ENCODE data around the gene RCN2.
"Not testable (repeated sequence)": the region's sequence is repeated elsewhere in the genome, so short reads cannot be mapped to it uniquely, and the experiment has no call there.

Gene RCN2

DNA sequence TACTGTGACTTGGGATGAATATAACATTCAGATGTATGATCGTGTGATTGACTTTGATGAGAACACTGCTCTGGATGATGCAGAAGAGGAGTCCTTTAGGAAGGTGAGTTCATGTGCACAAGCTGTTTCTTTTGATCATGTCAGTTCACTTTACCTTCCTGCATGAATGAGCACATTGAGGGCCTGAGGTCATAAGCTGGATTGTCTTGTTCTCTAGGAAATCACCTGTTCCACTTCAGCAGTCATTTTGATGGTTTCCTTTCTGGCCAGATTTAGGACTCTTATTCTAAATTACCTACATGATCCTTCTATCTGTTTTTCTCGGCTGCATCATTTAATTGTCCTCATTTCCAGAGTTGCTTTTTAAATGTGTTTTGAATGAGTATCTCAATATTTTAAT lies 4.1 kb downstream of the RCN2 start:
- no peak for DNase-seq

DNA sequence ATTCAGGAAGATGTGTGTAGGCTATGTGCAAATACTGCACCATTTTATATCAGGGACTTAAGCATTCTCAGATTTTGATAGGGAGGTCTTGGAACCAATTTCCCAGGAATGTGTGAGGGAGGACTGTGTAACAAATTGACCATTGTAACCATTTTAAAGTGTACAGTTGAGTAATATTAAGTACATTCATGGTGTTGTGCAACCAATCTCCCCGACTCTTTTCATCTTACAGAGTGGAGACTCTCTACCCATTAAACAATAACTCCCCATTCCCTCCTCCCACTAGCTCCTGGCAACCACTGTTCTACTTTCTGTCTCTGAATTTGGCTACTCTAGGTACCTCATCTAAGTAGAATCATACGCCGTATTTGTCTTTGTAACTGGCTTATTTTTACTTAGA lies 5.1 kb downstream of the RCN2 start:
- DNase-seq = no peak

DNA sequence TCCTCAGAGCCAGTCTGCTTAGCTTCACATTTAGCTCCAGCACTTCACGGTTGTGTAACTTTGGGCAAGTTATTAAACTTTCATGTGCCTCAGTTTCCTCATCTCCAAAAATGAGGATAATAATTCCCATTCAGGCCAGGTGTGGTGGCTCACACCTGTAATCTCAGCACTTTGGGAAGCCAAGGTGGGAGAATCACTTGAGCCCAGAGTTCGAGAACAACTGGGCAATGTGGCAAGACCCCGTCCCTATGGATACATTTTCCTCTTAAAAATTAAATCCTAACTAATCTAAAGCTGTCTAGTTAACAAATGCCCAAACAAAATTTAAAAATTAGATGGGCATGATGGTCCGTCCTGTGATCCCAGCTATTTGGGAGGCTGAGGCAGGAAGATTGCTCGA lies 7.2 kb downstream of the RCN2 start:
- DNase-seq = no peak

DNA sequence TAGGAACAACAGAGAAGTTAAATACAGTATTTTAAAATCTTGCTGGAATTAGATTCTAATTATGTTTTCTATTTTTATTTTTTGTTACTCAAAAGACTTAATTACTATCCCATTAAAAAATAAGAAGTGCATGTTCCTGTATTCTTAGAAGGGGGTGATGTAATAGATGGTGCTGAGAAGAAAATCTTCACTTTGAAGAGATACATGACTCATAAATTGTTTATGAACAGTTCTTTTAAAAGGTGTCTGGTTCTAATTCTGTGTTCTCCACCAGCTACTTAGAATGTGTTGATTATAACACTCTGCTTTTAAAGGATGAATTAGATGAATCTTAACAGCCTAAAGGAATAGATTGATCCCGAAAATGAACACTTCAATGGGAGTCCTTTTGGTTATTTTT lies 8.2 kb downstream of the RCN2 start:
- DNase-seq = no peak

DNA sequence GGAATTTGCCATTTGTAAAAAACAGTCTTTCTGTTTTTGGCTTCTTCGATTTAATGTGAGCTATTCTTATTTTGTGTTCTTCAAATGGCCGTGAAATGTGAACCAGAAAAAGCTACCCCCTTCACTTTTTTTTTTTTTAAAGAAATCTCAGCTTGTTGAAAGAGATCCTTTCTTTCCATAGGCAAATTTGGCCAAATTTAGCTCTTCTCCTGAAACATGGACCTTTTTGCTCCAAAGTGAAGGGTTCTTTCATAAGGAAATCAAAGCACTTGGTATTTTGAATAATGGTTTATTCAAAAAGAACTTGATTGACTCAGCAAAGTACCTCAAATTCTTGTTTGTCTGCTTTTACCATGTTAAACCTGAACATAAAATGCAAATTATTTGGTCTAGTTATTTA lies 10.1 kb downstream of the RCN2 start:
- DNase-seq = no peak

DNA sequence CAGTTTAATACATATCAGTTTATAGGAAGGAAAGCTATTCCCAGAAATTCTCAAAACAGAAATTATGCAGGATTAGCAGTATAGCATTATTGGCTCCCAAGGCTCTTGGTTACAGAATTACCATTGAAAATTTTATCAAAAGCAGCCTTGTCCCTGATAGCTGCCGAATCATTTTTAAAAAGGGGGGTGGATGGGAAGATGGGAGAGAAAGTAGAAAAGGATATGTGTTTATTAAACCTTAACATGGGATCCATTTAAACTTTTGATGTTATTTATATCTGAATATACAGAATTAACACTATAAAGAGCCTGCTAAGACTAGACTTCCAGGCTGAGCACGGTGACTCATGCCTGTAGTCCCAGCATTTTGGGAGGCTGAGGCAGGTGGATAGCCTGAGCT lies 10.8 kb downstream of the RCN2 start:
- no peak for DNase-seq

DNA sequence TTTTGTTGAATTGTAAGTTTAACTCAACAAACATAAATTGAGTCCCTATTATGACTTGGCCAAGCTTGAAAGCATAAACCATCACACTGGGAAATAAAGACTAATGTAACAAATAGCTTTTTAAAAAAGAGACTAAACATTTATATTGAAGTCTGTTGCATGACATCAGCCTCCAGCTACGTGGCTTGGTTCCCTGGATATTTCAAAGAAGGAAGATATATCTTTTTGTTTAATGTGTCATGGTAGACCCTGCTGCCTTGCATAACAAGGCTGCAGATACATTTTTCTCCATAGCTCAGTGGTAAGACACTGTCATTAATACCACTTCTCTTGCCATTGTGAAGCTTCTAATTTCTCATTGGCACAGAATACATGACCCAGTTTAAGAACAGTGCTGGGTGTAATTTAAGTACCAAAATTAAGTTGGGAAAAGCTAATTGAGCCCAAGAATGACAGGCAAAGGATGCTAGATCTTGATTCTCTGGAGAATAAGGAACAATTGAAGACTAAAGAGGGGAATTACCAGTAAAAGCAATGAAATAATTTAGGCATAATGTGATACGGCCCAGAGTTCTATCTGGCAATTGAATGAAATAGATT lies 14.0 kb downstream of the RCN2 start:
- DNase-seq = no peak

DNA sequence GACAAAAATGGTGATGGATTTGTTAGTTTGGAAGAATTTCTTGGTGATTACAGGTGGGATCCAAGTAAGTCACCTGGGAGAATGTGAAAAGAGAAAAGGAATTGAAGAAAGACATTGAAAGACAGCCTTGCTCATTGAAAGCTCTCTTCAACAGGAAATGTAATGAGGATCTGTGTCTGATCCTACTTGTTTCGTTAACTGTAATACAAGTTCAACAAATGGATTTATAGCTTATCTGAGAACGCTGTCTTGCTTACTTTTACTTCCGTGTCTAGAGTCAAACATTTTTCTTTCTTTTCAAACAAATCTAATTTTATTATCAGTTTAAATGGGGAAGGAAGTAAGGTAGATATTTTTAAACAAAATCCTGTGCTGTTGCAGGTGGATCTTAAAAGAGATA lies 15.9 kb downstream of the RCN2 start:
- no peak for DNase-seq

DNA sequence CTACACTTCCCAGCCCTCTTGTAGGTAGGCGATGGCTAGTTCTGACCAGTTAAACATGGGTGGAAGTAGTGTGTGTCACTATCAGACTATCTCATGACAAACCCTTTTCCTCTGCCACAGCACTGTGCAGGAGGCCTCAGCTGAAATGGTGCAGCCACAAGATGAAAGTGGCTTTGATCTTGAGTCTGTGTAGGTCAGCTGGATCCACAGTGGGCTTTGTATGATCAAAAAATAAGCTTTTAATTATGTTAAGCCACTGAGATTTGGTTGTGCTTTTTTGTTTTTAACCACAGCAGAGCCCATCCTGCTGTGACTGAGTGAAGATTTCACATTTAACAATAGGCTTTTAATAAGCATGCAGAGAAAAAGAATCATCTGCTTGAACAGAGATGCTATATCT lies 19.7 kb downstream of the RCN2 start:
- DNase-seq = no peak

DNA sequence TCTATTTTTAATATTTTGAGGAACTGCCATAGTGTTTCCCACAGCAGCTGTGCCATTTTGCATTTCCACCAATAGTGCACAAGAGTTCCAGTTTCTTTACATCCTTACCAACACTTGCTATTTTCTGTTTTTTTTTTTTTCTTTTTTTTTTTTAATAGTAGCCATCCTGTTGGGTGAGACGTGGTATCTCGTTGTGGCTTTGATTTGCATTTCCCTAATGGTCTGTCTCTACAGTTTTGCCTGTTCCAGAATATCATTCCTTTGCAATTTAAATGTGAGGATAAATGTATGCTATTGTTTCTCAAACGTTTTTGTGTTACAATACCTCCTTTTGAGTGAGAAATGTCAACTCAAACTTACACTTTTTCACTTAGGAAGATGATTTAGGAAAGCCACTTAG lies 22.4 kb downstream of the RCN2 start:
- no peak for DNase-seq

DNA sequence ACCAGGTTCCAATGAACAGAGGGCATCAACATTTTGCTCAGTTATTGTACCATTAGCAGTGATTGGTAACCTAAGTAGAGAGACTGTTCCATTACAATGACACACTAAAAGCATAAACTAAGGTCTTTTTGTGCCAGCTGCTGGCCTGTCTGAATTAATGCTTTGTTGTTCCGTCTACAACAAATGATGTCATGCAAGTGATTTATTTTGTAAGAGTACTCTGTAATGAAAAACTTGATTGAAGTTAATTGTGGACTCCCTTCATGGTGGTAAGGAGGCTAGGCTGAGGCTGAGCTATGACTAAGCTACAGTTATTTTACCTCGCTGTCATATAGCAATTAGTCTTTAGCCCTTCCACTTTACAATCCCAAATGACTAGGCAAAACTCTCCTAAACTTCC lies 23.2 kb downstream of the RCN2 start:
- DNase-seq = no peak

DNA sequence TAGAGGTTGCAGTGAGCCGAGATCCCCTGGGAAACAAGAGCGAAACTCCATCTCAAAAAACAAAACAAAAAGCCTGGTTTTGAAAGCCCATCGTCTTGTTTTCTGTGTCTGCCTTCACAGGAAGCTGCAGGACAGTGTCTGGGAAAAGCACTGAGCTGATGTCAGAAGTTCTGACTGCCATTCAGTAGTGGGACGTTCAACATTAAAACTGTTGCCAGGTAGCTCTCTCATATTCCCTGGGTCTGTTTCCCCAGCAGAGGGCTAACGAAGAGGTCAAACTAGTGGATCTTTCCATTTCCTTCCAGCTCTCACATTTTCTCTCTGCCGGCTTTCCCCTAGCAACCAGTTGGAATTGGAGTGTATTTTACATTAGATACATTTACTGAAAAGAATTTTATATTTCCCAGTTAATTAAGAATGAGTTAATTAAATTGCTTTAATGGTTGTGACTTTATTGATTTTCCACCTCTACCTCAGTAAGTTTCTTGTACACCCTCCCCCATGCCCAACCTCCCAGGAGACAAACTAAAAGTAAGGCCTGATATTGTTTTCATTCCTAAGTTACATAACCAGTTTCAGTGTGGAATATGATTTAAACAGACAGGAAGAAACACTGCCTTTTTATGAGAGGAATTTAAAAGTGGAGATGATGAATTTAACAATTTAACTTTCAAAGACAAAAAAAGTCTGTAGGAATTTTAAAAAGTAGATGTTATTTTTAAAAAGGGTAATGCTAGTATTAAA lies 29.9 kb downstream of the RCN2 start:
- DNase-seq = no peak

DNA sequence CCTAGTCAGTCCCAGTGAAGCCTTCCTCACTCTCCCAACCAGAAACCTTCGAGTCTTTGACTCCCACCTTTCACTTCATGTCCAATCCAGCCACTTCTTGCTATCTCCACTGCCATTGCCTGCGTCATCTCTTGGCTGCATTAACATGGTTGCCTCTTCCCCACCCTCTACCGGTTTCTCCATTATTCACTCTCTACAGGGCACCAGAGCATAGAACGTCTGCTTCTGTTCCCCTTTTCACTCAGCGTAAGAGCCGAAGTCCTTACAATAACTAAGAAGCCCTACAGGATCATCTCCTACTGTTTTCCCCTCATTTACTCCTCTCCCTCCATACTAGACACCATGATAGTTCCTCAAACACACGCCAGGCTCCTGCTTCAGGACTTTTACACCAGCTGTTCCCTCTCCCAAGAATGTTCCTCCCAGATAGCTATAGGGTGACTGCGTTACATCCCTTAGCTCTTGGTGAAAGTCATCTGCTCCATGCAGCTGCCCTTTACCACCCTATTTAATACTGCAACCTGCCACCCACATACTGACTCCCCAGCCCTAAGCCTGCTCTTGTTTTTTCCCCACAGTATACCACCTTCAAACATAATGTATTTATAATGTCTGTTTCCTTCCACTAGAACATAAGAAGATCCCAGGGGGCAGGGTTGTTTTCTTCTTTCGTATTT lies 30.9 kb downstream of the RCN2 start:
- no peak for DNase-seq

DNA sequence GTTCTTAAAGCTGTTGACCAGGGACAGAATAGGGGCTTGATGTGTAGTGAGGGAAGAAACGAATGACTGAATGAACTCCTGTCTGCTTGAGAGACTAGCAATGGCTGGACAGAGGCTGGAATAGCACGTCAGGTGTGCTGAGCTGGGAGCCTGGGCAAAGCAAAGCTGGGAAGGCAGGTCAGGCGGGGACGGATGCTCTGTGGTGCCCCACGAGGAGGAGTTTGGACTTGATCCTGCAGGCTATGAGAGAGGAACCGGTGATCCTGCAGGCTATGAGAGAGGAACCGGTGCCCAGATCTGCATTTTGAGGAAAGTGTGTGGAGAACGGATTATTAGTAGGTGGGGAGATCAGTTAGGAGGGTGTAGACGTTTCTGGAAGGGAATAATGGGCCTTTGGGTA lies 32.0 kb downstream of the RCN2 start:
- DNase-seq = no peak

DNA sequence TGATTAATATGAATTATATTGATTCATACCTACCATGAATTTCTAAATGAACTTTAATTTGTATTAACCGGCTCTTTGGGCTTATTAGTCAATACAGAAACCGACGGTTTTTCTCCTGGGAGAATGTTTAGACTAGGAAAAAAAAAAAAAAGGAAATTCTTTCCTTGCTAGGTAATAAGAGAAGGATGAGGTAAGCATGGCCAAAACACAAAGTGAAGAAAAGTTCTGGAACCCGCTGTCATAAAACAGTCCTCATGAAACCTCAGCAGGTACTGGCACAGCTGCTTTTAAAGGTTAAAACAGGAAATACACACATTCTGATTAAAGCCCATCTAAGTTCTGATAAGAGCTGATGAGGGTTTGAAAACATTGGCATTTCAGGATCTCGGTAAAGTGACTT lies 32.6 kb downstream of the RCN2 start:
- no peak for DNase-seq

DNA sequence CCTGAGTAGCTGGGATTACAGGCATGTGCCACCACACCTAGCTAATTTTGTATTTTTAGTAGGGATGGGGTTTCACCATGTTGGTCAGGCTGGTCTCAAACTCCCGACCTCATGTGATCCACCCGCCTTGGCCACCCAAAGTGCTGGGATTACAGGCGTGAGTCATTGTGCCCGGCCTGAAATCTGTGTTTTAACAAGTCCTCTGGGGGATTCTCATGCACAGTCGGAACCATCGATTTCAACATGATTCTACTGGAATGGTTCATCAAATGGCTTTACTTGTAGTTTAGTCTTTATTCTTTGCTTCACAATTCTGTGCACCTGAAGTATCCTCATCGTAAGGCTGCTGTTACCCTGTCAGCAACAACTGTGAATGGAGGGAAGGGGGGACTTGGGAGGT lies 34.5 kb downstream of the RCN2 start:
- DNase-seq = not testable (repeated sequence)

DNA sequence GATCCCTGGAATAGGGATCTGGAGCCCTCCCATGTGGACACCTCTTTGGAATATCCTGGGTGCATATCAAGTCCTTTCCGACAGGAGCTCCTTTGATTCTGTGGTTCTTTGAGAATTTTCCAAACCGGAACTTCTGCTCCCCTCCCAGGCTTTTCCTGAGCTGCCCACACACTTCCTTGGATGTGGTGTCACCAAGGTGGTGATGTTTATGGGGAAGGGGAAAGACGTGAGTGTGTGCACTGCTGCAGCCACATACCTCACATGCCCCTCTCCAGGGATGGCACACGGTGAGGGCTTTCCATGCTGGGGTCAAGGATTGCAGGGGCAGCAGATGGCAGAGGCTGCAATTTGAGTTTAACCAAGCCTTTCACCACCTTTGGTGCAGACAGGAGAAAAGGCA lies 35.5 kb downstream of the RCN2 start:
- no peak for DNase-seq

DNA sequence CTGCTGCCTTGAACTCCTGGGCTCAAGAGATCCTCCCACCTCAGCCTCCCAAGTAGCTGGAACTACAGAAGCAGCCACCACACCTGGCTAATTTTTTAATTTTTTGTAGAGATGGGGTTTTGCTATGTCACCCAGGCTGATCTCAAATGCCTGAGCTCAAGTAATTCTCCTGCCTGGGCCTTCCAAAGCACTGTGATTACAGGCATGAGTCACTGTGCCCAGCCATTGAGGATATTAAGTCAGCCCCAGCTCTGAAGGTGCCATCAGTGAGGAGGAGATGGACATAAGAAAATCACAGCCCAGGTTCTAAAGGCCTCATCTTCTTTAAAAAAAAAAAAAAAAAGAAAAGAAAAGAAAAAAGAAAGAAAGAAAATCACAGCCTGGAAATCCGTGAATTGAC lies 36.8 kb downstream of the RCN2 start:
- no peak for DNase-seq

DNA sequence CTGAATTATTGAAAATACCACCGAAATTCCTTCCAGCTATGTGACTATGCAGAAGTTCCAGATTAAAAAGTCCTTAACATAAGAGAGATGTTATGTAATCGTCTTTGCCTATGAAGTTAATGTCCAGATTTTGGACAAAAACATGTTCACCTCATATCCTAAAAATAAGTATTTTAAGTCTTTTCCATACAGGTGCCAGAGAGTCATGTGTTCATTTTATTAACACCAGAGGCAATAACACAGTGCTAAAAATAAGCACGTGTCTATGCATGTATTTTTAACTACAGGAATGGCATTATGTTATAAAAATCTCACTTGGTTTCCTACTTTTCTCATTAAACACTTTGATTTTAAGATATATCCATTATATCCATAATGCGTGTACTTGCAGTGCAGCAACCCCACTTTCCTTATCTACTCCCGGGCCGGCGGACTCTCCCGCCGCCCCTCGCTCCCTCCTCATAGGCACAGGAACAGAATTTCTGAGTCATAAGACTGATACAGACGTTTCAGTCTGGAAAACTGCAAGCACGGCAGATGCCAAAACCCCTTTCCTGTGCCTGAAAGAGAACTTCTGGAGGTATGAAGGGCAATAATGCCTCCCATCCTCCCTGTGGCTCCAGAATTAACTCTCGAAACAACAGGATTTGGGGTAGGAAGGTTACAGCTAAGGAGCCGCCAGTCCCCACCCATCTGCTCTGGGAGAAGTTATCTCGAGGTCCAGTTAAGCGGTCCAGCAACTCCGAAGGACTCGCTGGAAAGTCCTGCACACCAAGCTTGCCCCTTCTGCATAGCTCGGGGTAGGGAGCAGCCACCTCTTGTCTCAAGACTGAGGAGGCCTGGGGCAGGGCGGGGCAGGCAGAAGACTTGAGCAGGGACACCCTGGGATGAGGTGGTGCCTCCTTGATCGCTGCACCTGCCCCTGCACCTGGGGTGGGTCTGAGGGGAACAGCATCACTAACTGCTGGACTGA lies 41.1 kb downstream of the RCN2 start:
- DNase-seq = no peak

DNA sequence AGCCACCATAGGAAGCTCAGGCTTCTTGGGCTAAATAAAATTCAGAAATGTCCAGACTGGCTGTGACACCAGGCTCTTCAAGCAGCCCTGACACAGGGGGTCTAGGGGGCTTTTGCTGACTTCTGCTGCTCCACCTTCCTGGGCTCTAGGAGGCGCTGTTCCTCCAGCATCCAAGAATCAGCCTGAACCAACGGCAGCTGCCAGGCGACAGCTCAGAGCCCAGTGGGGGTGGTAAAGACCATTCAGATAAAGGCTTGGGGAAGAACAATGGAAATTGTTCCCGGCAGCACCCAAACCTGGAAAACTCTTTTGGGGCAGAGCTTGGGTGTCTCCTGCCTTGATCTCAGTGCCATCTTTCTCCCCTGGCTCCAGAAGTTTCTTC lies 41.8 kb downstream of the RCN2 start:
- DNase-seq = no peak

DNA sequence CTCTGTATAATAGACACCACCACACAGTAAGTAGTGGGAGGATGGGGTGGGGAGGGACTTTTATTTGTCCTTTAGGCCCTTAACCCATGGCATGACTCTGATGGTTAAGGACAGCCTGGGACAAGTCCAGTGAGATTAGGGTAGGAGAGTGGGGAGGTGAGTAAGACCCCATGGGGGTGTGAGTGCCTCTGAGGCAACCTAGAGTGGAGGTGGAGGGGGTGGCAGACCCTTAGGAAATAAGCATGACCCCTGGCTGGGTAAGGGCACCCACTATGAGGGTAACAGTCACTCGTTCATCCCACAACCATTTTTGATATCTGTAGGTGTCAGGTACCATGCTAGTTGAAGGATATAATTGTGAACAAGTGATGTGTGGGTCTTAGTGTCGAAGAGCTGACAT lies 42.4 kb downstream of the RCN2 start:
- DNase-seq = no peak

DNA sequence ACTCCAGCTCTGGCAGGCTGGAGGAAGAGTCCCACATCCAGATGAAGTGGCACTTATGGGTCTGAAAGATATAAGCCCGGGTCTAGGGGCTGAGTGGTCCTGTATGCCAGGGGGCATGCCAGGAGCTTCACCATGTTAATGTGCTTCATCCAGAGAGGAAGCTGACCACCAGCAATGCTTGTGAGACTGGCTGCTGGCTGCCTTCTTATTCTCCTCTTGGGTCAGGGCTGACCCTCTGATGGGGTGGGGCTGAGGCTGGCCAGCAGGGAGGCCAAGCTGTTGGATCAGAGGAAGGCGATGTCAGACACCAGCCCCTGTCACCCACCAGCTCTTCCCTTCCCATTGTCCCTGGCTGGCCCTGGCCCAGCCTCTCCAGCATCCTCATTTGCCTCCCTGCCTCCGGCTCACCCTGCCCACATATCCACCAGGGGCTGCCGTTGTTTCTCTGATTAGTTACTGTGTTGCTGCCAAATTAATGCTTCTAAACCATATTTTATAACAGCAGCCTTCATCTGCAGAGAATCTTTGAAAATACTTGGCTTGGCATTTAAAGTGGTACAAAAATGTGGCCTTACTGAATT lies 43.0 kb downstream of the RCN2 start:
- DNase-seq = no peak

DNA sequence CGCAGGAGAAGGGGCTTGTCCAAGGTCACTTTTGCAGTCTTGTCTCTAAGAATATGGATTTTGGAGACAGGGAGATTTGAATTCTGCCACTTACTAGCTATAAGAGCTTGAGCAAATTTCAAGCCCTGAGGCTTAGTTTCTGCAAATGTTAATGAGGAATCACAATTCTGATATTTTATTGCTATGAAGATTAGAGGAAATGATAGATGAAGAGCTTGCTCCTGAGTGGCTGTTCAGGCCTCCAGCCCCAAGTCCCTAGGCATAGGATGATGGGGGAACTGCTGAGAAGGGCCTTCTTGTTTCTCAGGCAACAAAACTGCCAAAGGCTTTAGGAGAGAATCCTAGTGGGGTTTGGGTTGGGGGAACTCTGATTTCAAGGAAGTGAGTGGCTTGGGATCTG lies 44.6 kb downstream of the RCN2 start:
- DNase-seq = no peak
